ENCODE results near the gene CYP11A1. TPM values are rescaled to one million over a fixed set of nuclear protein-coding genes. Genes with fewer than 3 reads are reported as not detected.

Gene CYP11A1
- total RNA-seq, 3 donors from 2014 or later, result 0.52 to 0.82 (median 0.60) TPM

DNA sequence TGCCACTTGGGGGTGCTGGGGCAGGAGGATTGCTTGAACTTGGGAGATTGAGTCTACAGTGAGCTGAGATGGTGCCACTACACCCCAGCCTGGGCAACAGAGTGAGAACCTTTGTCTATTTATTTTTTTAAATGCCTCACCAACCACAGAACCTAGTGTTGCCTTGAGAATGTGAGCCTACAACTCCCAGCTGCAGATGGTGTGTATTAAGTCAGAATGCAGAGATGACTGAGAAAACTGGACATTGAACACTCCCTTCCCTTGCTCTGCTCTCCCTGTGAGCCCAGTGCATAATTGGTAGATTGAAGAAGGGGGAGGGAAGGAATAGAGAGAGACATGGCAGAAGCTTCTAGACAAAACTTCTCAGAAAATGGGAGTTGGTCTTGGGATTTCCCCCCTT lies 77.8 kb downstream of the CYP11A1 start:
- Histone ChIP-seq H3K36me3 (ENCODE audit: low read depth) (no peaks in the 10 kb centered on the region), H3K9me3 (no peaks in the 10 kb centered on the region), H3K4me3 (no peak overlapping the region), H3K4me1 (ENCODE audit: low read depth) (no peaks in the 10 kb centered on the region)
- intact Hi-C loops (cut with DNase I, micrococcal nuclease), result no loop called here
- TF ChIP-seq, protein P1, sequence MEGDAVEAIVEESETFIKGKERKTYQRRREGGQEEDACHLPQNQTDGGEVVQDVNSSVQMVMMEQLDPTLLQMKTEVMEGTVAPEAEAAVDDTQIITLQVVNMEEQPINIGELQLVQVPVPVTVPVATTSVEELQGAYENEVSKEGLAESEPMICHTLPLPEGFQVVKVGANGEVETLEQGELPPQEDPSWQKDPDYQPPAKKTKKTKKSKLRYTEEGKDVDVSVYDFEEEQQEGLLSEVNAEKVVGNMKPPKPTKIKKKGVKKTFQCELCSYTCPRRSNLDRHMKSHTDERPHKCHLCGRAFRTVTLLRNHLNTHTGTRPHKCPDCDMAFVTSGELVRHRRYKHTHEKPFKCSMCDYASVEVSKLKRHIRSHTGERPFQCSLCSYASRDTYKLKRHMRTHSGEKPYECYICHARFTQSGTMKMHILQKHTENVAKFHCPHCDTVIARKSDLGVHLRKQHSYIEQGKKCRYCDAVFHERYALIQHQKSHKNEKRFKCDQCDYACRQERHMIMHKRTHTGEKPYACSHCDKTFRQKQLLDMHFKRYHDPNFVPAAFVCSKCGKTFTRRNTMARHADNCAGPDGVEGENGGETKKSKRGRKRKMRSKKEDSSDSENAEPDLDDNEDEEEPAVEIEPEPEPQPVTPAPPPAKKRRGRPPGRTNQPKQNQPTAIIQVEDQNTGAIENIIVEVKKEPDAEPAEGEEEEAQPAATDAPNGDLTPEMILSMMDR (IDR thresholded peaks at IDR 0.05), result no peak
- DNase-seq, result no peak
- ATAC-seq, result no peak

Small RNAs within 50 kb of the gene (microRNA-seq; reads per million reads assigned to microRNA genes)
- gene MIR6881, result not detected

Other genes with a start within 250 kb of the CYP11A1 start
- 1 to 10 TPM in 2 of 3 donors, under 1 TPM in 1; 0.38 to 1.7 (median 1.1) TPM for gene ISLR2, start 237.1 kb downstream of the CYP11A1 start, total RNA-seq
- 10 to 100 TPM in 1 of 3 donors, 1 to 10 TPM in 2; 4.9 to 29.9 (median 7.4) TPM for gene ISLR, start 193.9 kb downstream of the CYP11A1 start, total RNA-seq
- gene STRA6, start 164.9 kb downstream of the CYP11A1 start, total RNA-seq, result under 1 TPM in 1 of 3 donors, not detected in 2; 0.35 TPM
- gene CCDC33, start 131.3 kb downstream of the CYP11A1 start, total RNA-seq, result under 1 TPM in 1 of 3 donors, not detected in 2; 0.22 TPM
- 1 to 10 TPM; 1.6 to 3.7 (median 3.0) TPM for gene SEMA7A, start 66.3 kb upstream of the CYP11A1 start, total RNA-seq
- 10 to 100 TPM; 29.5 to 43.5 (median 37.6) TPM for gene UBL7, start 93.5 kb upstream of the CYP11A1 start, total RNA-seq
- gene ARID3B, start 173.6 kb upstream of the CYP11A1 start, total RNA-seq, result 10 to 100 TPM; 10.3 to 14.5 (median 11.5) TPM
- gene CLK3, start 248.2 kb upstream of the CYP11A1 start, total RNA-seq, result 100 to 1,000 TPM in 2 of 3 donors, 10 to 100 TPM in 1; 92.7 to 120 (median 110) TPM

All from mucosa of descending colon (tissue), 3 donors.